COLO668 (cell line): ENCODE results near the gene HBG1.
"Not testable (repeated sequence)": the region's sequence is repeated elsewhere in the genome, so short reads cannot be mapped to it uniquely, and the experiment has no call there.

Experiments used
- DNase-seq: peaks from one replicate; lab custom pipeline; 2025; ENCODE audit not compliant: unreplicated experiment; lab: John Stamatoyannopoulos, UW

The HBG1 gene

DNA sequence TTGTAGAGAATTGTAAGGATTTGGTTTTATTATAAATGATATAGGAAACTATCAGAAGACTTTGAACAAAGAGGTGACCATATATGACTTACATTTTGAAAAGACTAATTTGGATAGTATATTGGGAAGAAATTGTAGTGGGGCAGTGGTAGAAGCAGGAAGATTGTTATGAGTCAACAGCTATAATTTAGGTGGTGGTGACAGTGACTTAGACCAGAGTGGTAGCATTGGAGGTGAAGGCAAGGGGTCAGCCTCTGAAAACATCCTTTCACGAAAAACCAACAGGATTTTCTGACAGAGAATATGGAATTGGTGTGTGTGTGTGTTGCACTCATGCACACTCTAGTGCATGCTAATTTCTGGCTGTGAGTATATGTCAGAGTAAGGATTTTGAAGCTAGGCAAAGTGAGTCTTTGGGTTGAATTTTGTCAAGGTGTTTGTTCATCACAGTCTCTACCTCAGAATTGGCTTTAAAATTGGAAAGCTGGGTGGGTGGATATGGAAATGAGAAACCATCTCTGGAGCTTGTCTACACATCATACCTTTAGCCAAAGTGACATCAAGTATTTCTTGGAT lies 28.2 kb upstream of the HBG1 start:
- no peak for DNase-seq

DNA sequence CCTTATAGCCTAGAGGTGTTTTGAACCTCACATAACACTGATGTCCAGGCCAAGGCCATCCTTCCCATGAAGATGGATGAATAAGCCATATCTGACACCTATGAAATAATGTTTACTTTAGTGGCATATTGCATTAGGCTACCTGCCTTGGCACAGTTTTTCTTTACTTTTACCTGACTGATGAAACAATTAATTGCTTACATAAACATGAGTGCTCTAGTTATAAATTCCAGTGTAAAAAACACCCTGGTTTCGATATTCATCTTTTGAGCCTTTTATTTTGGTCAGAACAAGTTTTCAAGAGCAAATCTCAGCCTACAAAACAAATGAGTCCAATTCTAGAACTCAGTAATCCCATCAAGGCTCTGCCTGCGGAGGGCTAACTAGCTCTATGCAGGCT lies 27.0 kb upstream of the HBG1 start:
- DNase-seq, result no peak

DNA sequence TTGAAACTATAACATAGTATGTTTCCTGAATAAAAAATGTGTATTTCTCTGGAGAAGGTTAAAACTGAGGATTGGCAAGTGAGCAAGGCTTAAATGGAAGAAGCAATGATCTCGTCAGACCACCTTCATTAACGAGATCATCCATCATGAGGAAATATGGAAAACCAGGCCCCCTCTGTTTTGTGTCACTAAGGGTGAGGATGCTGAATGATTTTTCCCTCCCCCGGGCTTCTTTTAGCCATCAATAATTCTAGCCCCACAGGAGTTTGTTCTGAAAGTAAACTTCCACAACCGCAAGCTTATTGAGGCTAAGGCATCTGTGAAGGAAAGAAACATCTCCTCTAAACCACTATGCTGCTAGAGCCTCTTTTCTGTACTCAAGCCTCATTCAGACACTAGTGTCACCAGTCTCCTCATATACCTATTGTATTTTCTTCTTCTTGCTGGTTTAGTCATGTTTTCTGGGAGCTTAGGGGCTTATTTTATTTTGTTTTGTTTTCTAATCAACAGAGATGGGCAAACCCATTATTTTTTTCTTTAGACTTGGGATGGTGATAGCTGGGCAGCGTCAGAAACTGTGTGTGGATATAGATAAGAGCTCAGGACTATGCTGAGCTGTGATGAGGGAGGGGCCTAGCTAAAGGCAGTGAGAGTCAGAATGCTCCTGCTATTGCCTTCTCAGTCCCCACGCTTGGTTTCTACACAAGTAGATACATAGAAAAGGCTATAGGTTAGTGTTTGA lies 25.9 kb upstream of the HBG1 start:
- no peak for DNase-seq

DNA sequence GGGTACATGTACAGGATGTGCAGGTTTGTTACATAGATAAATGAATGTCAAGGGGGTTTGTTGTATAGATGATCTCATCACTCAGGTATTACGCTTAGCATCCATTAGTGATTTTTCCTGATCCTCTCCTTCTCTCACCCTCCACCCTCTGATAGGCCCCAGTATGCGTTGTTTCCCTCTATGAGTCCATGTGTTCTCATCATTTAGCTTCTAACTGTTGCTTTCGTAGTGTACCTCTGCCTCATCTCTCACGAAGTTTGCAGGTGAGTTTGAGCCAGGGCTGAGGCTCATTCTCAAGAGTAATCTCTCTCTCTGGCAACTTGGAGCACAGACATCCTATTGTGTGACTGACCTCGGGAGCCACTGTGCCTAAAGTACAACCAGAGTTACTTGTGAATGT lies 24.7 kb upstream of the HBG1 start:
- DNase-seq, result no peak

DNA sequence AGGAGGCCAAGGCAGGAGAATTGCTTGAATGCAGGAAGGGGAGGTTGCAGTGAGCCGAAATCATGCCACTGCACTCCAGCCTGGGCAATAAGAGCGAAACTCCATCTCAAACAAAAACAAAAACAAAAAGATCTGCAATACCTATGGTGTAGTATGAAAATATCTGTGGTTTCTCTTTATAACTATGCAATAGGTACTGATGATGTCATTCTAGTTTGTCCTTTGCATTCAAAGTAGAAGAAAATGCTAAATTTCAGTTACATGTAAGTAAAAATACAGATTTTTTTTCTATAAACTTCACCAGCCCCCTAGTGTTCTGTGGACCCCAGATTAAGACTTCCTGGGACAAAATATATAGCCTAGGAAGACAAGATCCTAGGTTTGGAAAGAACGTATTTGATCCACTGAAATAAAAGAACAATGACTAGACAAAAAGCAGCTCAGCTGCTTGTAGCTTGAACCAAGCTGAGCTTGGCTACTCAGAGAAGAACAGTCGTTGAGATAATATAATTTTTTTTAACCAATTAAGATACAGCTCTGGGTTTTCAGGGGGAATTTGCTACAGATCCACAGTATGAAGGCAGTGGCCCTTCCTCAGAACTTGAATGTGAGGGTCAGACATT lies 22.8 kb upstream of the HBG1 start:
- DNase-seq, result no peak

DNA sequence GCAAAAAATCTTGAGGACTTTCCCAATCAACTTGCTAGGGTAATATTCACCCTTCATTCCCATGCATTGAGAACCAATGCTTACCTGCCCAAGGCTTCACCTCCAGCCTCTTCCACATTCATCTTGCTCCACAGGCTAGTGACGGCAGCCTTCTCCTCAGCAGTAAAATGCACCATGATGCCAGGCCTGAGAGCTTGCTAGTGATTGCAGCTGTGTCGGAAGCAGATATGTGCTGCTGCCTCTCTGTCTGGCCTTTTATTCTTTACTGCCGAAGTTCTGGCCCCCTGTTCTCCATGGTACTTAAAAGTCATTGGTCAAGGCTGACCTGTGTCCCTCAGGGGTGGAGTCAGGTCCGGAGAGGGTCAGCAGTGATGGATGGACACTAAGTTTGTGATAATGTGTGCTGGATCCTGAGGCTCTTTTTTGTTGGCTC lies 20.1 kb upstream of the HBG1 start, which contains the start of gene HBE1:
HBE1 (minus strand) TSS at position 231 of the 433 bp plus-strand sequence; CDS start at position 176, 55 bp downstream.
- no peak for DNase-seq

DNA sequence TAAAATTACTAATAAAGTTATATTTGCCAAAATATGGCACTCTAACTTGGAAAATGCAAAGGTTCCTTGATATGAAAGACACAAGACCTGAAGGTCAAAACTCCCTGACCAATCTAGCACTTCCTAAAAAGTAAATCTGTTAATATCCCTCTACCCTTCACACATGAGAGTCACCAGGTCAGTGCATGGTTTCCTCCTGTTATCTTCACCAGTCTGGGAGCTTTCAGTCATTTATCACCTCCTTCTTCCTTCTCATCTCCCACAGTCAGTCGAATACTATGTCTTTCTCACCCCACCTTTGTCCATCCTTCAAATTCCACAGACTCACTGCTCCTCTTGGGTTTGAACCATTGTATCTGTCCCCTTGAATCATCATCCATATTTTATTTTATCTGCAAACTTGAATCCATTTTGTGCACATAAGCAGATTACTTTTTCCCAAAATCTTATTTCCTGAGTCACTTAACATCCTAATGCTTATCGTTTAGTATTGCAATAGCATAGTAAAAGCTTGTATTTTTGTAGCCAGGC lies 17.4 kb upstream of the HBG1 start:
- no peak for DNase-seq

DNA sequence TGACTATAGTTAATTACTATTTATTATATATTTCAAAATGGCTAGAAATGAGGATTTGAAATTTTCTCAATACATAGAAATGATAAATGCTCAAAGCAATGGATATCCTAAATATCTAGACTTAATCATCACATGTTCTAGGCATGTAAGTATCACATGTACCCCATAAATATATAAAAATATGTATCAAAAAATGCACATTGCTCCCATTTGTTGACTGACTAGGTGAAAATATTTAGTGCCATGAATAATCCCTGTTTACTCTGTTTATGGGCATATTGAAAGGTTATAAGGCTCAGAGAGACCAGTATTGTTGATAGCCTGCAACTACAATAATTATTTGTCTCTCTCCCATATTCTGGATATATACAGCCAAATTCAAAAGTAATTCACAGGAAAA lies 17.0 kb upstream of the HBG1 start:
- DNase-seq, result no peak

DNA sequence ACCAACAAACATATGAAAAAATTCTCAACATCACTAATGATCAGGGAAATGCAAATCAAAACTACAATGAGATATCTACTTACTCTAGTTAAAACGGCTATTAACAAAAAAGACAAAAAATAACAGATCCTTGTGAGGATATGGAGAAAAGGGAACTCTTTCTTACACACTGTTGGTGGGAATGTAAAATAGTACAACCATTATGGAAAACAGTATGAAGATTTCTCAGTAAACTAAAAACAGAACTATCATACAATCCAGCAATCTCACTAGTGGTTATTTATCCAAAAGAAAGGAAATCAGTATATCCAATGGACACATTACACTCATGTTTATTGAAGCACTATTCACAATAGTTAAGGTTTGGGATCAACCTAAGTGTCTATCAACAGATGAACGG lies 16.2 kb upstream of the HBG1 start:
- DNase-seq, result no peak

DNA sequence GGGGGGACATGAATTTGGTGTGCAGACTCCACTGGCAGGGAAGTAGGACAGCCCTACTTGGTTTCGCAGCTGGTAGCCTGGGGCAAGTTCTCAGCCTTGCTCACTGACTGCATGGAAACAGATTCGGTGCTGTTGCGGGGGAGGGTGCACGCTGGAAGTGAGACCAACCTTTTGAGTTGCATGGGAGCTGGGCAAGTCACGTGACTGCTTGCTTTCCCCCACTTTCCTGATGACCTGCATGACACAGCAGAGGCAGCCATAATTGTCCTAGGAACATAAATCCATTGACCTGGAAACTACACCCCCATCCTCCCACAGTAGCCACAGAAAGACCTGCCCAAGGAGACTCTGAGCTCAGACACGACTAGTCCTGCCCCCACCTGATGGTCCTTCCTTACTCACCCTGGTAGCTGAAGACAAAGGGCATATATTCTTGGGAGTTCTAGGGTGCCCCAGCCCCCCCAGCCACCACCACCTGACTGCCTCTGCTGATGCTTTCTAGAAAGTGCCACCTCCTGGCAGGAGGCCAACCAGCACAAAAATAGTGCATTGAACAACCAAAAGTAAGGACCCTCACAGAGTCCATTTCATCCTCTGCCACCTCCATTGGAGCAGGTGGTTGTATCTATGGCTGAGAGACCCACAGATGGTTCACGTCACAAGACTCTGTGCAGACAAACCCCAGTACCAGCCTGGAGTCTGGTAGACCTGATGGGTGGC lies 9.0 kb upstream of the HBG1 start:
- no peak for DNase-seq

DNA sequence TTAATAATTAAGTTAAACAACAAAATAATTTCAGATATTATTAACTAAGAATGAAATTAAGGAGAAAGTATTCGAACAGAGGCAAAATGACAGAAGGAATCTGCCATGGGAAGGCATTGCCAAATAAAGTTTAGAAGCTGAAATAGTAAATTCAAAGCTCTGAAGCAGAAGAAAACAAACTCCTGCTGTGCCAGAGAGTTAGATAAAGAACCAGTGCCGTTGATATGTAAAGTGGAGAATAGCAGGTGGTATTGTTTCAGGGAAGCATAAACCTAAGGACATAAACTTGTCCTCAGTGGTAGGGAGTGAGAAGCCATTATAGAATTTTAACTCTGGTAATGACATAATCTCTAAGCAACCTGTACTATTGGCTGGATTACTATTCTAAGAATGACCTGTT lies 7.6 kb upstream of the HBG1 start:
- DNase-seq, result no peak

DNA sequence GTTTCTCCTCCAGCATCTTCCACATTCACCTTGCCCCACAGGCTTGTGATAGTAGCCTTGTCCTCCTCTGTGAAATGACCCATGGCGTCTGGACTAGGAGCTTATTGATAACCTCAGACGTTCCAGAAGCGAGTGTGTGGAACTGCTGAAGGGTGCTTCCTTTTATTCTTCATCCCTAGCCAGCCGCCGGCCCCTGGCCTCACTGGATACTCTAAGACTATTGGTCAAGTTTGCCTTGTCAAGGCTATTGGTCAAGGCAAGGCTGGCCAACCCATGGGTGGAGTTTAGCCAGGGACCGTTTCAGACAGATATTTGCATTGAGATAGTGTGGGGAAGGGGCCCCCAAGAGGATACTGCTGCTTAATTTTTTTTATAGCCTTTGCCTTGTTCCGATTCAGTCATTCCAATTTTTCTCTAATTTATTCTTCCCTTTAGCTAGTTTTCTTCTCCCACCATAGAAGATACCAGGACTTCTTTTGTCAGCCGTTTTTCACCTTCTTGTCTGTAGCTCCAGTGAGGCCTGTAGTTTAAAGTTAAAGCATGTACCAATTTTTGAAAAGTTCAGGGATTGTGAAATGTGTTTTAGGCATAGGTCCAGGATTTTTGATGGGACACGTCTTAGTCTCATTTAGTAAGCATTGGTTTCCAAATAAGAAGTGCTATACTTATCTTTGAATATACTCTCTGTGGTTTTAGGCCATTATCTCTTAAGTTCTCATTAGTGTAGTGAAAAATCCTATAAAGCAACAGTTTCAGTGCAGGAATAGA lies 5.2 kb upstream of the HBG1 start, which contains the start of gene HBG2:
HBG2 (minus strand) TSS at position 136 of the 768 bp plus-strand sequence; CDS start at position 83, 53 bp downstream.
- not testable (repeated sequence) for DNase-seq

DNA sequence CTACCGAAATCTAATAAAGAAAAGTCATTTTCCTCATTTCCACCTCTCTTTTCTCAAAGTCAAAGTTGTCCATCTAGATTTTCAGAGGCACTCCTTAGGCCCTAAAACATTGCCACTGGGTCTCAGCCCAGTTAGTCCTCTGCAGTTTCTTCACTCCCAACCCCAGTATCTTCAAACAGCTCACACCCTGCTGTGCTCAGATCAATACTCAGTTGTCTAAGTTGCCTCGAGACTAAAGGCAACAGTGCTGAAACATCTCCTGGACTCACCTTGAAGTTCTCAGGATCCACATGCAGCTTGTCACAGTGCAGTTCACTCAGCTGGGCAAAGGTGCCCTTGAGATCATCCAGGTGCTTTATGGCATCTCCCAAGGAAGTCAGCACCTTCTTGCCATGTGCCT lies 4.4 kb upstream of the HBG1 start:
- not testable (repeated sequence) for DNase-seq

DNA sequence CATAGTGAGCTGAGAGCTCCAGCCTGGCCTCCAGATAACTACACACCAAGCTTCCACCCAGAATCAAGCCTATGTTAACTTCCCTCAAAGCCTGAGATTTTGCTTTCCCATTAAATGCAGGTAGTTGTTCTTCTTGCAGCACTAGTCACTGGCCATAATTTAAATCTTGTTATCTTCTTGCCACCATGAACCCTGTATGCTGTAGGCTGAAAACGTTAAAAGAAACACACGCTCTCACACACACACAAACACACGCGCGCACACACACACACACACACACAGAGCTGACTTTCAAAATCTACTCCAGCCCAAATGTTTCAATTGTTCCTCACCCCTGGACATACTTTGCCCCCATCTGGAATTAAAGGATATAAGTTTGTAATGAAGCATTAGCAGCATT lies 3.8 kb upstream of the HBG1 start:
- not testable (repeated sequence) for DNase-seq

DNA sequence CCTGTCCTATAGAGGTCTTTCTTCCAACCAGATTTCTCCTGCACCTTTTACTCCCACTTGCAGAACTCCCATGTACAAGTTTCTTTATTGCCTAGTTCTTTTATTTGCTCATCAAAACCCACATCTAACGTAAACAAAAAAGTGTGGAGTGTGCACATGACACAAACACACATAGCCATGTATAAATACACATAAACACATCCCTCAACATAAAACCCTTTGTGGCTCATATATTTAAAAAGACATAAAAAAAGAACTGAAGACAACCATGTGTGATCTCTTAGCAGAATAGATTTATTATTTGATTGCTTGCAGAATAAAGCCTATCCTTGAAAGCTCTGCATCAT lies 3.2 kb upstream of the HBG1 start:
- DNase-seq, result no peak

DNA sequence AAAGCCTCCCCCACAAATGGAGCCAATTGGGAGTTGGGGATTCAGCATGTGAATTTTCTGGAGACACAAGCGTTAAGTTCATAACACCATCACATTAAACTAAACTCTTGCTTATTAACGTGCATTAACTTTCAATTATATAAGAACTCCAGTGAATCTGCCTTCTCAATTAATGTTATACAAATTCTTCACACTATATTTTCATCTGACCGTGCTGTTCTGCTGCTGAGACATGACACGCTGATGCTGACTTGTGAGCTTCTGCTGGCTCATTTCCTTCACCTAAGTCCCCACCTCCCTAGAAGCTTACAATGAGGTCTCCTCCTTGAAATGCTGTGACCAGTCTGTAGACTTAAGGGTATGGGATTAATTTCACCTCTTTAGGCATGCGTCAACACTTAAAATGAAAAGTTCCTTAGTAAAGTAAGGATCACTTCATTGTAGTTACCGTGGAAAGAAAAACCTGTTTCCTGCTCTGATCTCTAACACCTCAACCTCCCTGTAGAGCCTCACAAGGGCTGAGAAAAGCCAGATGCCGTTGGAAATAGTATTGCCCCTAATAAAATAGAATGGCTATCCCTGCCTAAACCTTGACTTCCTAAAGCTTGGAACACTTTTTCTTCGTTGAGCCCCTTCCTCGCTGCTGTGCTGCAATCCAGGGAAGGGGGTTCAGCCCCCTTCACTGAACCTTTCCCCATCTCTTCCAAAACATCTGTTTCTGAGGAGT lies 2.7 kb upstream of the HBG1 start:
- no peak for DNase-seq

DNA sequence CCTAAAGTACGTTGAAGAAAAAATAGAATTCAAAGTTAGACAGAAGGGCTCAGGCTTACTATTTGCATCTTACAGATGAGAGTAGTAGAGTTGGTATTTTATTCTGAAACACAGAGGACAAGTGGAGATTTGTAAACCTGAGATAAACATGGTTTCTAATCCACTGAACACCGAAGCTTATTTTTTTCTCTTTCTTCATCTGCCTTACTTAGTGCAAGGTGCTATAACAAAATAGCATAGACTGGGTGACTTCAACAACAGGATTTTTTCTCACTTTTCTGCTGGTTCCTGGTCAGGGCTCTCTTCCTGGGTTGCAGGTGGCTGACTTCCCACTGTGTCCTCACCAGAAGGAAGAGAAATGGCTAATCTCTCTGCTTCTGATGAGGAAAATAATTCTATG lies 2.1 kb upstream of the HBG1 start:
- DNase-seq, result no peak

DNA sequence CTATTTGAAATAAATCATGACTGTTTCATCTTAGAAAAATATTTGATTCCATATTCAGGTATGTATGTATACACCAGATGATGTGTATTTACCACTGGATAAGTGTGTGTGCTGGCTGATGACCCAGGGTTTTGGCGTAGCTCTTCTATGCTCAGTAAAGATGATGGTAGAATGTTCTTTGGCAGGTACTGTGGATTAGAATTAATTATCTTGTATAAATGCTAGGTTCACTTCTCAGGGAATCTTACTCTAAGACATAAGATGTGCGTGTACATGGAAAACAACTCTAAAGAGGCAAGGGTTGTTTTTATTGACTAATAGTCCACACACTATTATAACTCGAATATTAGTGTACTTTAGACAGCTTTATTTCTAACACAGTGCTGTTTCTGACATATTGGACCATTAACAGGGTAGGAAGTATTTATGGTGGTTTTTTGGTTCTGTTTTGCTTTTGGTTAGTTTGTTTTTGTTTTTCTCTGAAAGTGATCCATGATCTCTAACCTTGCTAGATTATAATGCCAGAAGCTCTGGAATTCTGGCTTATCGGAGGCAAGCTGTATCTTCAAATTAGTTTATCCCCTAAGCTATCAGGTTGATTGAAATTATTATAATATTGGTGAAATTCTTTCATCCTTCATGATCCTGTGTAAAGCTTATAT lies 1.0 kb upstream of the HBG1 start:
- DNase-seq, result no peak

DNA sequence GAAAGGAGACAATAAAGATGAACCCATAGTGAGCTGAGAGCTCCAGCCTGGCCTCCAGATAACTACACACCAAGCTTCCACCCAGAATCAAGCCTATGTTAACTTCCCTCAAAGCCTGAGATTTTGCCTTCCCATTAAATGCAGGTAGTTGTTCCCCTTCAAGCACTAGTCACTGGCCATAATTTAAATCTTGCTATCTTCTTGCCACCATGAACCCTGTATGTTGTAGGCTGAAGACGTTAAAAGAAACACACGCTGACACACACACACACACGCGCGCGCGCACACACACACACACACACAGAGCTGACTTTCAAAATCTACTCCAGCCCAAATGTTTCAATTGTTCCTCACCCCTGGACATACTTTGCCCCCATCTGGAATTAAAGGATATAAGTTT lies 1.2 kb downstream of the HBG1 start:
- DNase-seq, result not testable (repeated sequence)
